Lower lobe of right lung (tissue), 2 donors: ENCODE measurements around the gene PTPN14. TPM values are rescaled to one million over a fixed set of nuclear protein-coding genes. Genes with fewer than 3 reads are reported as not detected.

ENCODE experiments used
- ATAC-seq, 2 donors: fragments of 200-7000 bp; cut with Tn5 transposase; one replicate each; pipeline ENCODE4 v1.9.1; 2020 to 2022; ENCODE audit warnings: mild to moderate bottlenecking in 2 of 2, moderate library complexity in 2 of 2
- DNase-seq: peaks from one replicate; pipeline ENCODE4 v3.0.0-alpha.2; 2020
- H3K27ac ChIP-seq: fragments of 200-600 bp; one replicate; pipeline ENCODE4 v1.8.0; 2022
- H3K27me3 ChIP-seq: fragments of 200-600 bp; one replicate; pipeline ENCODE4 v1.8.0; 2022; ENCODE audit warnings: low read depth
- H3K36me3 ChIP-seq: fragments of 200-600 bp; one replicate; pipeline ENCODE4 v1.8.0; 2022; ENCODE audit warnings: mild to moderate bottlenecking
- H3K4me1 ChIP-seq: fragments of 200-600 bp; one replicate; pipeline ENCODE4 v1.8.0; 2022
- H3K4me3 ChIP-seq: fragments of 200-600 bp; one replicate; pipeline ENCODE4 v1.8.0; 2022; ENCODE audit warnings: mild to moderate bottlenecking
- H3K9me3 ChIP-seq: fragments of 200-600 bp; one replicate; pipeline ENCODE4 v1.8.0; 2022
- CTCF ChIP-seq: fragments of 200-600 bp; IDR thresholded peaks from one replicate; pipeline ENCODE4 v1.8.0; 2022; ENCODE audit warnings: antibody characterized with exemption, mild to moderate bottlenecking
- intact Hi-C: fragments of 100-400 bp; cut with DNase I; formaldehyde crosslinking; loops from one replicate; pipeline ENCODE4 v1.11.0; 2022
- total RNA-seq: library from RNA; stranded (reverse); fragmentation: NEBNext Ultra II Directional; extraction: Animal tissue kit (Norgen Biotek cat#: 25700); gene quantifications from one replicate; pipeline ENCODE4 v1.2.1, GENCODE V29; 2021
- donor health status: DM: no; HTN: yes; CAD: no; lungs with severe emphysema.

PTPN14 gene
- total RNA-seq, 1 donor from 2014 or later, result 34.1 TPM

DNA sequence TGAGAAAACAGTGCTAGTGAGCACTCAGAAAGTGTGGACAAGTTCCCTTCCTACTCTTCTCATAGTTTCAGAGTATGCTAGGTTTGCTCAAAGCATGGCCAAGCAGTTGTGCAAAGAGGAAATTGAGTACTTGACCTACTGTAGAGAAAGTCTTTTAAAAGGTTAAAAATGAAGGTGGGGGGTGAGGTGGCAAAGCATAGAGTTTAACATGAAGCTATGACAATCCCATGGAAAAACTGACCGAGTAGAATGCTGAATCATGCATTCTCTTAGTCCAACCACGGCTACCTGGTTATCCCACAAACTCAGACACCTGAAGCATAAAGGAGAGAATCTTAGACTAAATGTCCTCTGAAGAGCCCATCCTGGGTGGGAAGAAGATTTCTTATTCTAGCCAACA is 79.9 kb downstream of the PTPN14 start:
- Histone ChIP-seq H3K9me3 (no peaks in the 10 kb centered on the region), H3K27ac (no peak overlapping the region), H3K4me1 (peaks cover 3% of the 10 kb centered on the region), H3K4me3 (no peak overlapping the region), H3K27me3 (no peaks in the 10 kb centered on the region), H3K36me3 (no peaks in the 10 kb centered on the region)
- intact Hi-C loops, result no loop called here
- DNase-seq, result no peak
- ATAC-seq, result no peak
- TF ChIP-seq CTCF, result no peak

- no peak for ATAC-seq
- no peak for TF ChIP-seq CTCF
- no peaks in the 10 kb centered on the region for H3K4me1 ChIP-seq
Observed at GRCh38 chr1:214470132-214470531, 81.3 kb downstream of the PTPN14 start.

DNA sequence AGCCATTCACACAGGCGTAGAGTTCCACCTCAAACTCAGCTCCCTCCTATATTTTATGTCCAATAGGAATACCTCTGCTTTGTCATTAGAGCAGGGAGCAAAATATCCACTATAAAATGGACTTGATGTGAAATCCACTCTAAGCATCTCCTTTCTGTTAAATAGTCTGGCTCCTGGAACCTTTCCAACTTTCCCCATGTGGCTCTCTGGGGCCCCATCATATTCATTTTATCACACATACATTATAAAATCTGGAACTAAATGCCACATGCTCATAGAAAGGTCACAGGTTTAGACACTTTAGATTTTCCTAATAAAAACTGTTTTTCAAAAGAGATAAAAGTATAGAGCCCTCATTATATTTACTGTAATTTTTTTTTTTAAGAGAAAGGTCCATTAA is 82.1 kb downstream of the PTPN14 start:
- no peaks in the 10 kb centered on the region for H3K36me3 ChIP-seq
- H3K4me3 ChIP-seq, result no peak overlapping the region
- no peaks in the 10 kb centered on the region for H3K27me3 ChIP-seq
- no peak overlapping the region for H3K27ac ChIP-seq
- intact Hi-C loops, result no loop called here
- ATAC-seq, result no peak
- H3K4me1 ChIP-seq, result no peaks in the 10 kb centered on the region
- H3K9me3 ChIP-seq, result no peaks in the 10 kb centered on the region
- DNase-seq, result no peak
- no peak for TF ChIP-seq CTCF

More at GRCh38 chr1:214470132-214470531, 81.3 kb downstream of the PTPN14 start:
- no peaks in the 10 kb centered on the region for H3K27me3 ChIP-seq
- no peak overlapping the region for H3K4me3 ChIP-seq
- H3K27ac ChIP-seq, result no peak overlapping the region
- H3K36me3 ChIP-seq, result no peaks in the 10 kb centered on the region
- no peaks in the 10 kb centered on the region for H3K9me3 ChIP-seq
- DNase-seq, result no peak
- intact Hi-C loops, result no loop called here

DNA sequence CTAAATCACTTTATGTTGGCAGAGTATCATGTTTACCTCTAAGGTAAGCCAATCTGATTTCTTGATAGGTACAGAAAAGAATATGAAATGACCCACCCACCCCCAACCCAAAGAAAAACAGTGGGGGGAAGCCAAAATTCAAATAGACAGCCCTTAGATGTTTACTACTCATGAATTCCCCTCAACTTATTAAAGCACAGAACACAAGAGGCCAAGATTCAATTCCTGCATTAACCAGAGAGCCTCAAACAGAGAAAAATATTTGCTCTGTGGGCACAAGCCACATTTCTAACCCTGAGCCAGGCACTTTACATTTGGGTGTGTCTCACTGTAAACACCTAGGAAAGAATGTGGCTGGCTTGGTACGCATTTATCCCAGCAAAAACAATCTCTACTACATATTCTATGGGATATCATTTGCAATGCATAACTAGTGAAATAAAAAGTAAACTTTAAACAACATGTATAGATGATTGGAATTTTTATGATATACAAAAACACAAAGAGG is 84.3 kb downstream of the PTPN14 start:
- ATAC-seq (peak; percentile 69 to 83), DNase-seq (no peak)
- peak overlapping the region; percentile 37 for H3K27ac ChIP-seq
- no peaks in the 10 kb centered on the region for H3K4me1 ChIP-seq
- H3K9me3 ChIP-seq, result no peaks in the 10 kb centered on the region
- H3K36me3 ChIP-seq, result no peaks in the 10 kb centered on the region
- no peak for TF ChIP-seq CTCF
- H3K27me3 ChIP-seq, result no peaks in the 10 kb centered on the region
- H3K4me3 ChIP-seq, result no peak overlapping the region
- intact Hi-C loops, result no loop called here

- DNase-seq, result no peak
- intact Hi-C loops, result no loop called here
- ATAC-seq, result peak; percentile 62 to 69
- TF ChIP-seq CTCF, result no peak
- no peaks in the 10 kb centered on the region for H3K9me3 ChIP-seq
- H3K27me3 ChIP-seq, result no peaks in the 10 kb centered on the region
- H3K27ac ChIP-seq, result peak overlapping the region; percentile 37
- no peak overlapping the region for H3K4me3 ChIP-seq
- H3K36me3 ChIP-seq, result no peaks in the 10 kb centered on the region
- H3K4me1 ChIP-seq, result no peaks in the 10 kb centered on the region
Observed at GRCh38 chr1:214466403-214467077, 84.9 kb downstream of the PTPN14 start.
